AG09309 (cell line): ENCODE measurements around the gene RNF130.

Experiments used
- DNase-seq: peaks from one replicate; pipeline ENCODE4 v3.0.0-alpha.2; 2010; ENCODE audit warnings: low read depth
- H3K4me3 ChIP-seq: 2 replicates; pipeline ENCODE4 v1.5.1; 2011; ENCODE audit warnings: mild to moderate bottlenecking, low read depth, low read length, moderate library complexity; ENCODE audit not compliant: control insufficient read depth
- CTCF ChIP-seq: IDR thresholded peaks from 2 replicates; pipeline ENCODE4 v1.5.1; 2011; ENCODE audit warnings: mild to moderate bottlenecking, low read depth, low read length, inconsistent platforms; ENCODE audit not compliant: insufficient read depth, control insufficient read depth; ENCODE audit errors: missing control alignments

RNF130 gene

GRCh38 chr5:179908528-179908927, 163.0 kb downstream of the RNF130 start:
- peak; percentile 29 for TF ChIP-seq CTCF
- H3K4me3 ChIP-seq, result no peak overlapping the region
- DNase-seq, result no peak

- peak; percentile 1 for DNase-seq
- peak within 1 kb of the TSS; percentile 74 for H3K4me3 ChIP-seq
- no peak for TF ChIP-seq CTCF
Measured at GRCh38 chr5:179907556-179908324, 163.8 kb downstream of the RNF130 start, which contains the start of gene TBC1D9B. Gene TBC1D9B (minus strand): TSS chr5:179907897. CDS start chr5:179907821, 76 bp downstream.

GRCh38 chr5:179906795-179907555, 164.6 kb downstream of the RNF130 start:
- no peak for DNase-seq
- TF ChIP-seq CTCF, result no peak
- peak overlapping the region; percentile 74 for H3K4me3 ChIP-seq

- DNase-seq, result no peak
Measured at GRCh38 chr5:179906294-179906794, 165.2 kb downstream of the RNF130 start.

GRCh38 chr5:179905161-179905560, 166.4 kb downstream of the RNF130 start:
- DNase-seq, result no peak
- no peak for TF ChIP-seq CTCF
- no peak overlapping the region for H3K4me3 ChIP-seq

More at GRCh38 chr5:179906294-179906794, 165.2 kb downstream of the RNF130 start:
- H3K4me3 ChIP-seq, result peak overlapping the region; percentile 74
- TF ChIP-seq CTCF, result no peak
